GM19035 (cell line): Measurements from ENCODE around the gene GIPC3.
A peak's percentile ranks its signal among the peaks of the same experiment; 100 is the strongest.
"Not testable (repeated sequence)": the region's sequence is repeated elsewhere in the genome, so short reads cannot be mapped to it uniquely, and the experiment has no call there.

Source experiments
- ATAC-seq: cut with Tn5 transposase; IDR thresholded peaks from one replicate; pipeline ENCODE4 v1.9.1; 2021; ENCODE audit not compliant: unreplicated experiment

Gene GIPC3

DNA sequence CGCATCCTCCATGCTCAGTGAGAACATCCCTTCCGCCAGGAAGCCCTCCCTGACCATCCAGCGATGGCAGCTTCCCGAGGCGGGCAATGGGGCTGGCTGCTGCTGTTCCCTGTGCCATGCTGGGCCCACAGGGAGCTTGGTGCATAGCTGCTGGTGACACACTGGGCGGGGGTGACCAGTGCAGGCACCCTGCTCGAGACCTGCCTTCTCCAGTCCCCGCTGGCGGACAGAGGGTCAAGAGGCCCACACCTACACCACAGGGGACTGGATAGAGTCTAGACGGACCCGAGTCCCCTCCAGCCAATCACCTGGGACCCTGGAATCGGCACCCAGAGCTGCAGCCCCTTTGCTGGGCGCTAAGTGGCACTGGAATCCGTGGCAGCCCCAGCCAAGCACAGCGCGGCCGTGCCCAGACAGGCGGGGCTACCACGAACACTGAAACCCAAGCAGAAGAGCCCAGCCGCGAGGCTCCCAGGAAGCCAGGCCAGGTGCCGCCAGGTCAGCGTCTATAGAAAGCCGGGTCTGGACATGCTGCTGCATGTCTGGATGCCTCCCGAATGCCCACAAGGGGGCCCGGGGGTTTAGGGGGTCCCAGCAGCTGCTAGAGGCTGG, 30.4 kb downstream of the GIPC3 start:
- ATAC-seq, result no peak

DNA sequence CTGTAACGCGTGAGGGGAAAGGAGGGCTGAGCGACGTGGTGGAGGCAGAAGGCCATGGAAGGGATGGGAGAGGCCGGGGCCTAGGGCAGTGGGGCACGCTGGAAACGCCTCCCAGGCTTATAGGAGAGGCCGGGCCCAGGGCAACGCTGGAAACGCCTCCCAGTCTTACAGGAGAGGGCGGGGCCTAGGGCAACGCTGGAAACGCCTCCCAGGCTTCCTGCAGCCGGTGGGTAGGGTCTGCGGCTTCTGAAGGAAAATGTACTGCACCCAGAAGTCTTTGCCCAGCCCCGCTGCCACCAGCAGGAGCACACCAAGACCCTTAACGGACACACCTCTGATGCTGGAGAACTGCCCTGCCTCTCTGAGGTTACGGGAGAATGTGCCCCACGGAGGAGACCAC, 32.2 kb downstream of the GIPC3 start:
- ATAC-seq, result no peak

DNA sequence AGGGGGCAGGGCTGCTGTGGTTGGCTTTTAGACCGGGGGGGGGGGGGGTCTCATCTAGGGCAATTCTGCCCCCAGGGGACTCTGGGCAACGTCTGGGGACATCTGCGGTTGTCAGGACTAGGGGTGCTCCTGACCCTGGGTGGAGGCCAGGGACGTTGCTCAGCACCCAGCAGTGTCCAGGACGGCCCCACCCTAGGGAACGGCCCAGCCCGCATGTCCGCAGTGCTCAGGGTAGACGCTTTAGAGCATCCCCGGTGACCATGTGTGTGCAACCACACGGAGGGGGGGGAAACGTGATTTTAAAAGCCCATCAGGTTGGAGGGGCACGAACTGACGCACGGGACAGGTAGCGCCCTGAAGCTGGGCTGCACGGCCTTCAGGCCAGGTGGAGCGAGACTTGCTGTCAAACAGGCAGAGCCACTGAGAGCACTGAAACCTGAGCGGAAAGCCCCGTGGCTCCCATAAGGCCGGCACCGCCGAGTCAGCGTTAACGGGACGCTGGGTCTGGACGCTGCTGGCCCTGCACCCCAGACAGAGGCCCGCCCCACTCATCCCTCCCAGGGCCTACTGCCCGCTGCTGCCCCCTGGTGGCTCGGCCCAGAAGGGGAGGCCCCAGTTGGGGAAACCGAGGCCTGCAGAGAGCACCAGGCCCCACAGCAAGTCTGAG, 33.0 kb downstream of the GIPC3 start:
- peak; percentile 63 for ATAC-seq

DNA sequence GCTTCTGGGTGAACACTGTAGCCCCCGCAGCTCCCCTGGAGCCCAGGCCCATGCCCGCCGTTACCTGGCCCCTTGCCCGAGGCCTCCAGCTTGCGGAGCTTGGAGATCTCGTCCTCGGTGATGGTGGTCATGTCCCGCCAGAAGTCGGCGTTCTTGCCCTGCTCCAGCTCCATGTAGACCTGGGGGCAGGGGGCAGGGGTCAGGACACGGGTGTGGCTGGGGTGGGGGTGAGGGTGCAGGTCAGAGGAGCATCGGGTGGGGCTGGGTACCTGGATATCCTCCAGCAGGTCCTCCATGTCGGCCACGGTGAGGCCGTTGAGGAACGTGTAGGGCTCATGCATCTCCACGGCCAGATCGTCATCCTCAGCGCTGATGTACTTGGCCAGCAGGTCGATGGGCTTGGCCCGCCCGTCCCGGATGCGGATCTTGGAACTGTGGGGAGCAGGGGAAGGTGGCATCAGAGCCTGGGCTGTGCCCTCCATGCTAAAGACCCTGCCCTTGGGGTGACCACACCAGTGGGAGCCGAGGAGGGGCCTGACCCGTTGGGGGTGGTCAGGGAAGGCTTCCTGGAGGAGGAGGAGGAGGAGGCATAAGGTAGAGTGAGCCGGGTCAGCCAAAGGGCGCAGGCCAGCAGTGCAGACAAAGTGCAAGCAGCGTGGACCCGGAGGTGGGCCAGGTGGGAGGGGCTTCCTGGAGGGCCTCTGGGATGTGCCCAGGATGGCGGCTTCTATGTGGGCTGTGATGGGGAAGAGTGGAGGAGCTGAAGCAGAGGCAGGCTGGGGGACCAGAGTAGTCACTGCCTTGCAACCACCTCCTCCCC, 33.7 kb downstream of the GIPC3 start:
- ATAC-seq, result no peak

DNA sequence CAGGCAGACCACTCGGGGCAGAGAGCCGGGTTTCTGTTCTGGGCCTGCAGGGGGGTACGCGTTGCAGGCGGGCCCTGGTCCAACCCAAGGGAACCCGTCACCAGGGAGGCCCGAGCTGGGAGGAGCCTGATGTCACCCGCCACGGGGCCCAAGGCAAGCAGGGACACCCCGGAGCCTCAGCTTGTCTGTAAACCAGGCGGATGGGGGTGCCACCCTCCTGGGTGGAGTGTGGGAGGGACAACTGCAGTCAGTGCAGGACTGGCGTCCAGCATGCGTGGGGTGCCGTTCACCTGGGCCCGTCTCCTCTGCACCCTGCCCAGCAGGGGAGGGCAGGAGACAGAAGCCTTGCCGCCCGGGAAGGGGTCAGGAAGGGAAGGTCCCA, 34.3 kb downstream of the GIPC3 start:
- ATAC-seq, result no peak

DNA sequence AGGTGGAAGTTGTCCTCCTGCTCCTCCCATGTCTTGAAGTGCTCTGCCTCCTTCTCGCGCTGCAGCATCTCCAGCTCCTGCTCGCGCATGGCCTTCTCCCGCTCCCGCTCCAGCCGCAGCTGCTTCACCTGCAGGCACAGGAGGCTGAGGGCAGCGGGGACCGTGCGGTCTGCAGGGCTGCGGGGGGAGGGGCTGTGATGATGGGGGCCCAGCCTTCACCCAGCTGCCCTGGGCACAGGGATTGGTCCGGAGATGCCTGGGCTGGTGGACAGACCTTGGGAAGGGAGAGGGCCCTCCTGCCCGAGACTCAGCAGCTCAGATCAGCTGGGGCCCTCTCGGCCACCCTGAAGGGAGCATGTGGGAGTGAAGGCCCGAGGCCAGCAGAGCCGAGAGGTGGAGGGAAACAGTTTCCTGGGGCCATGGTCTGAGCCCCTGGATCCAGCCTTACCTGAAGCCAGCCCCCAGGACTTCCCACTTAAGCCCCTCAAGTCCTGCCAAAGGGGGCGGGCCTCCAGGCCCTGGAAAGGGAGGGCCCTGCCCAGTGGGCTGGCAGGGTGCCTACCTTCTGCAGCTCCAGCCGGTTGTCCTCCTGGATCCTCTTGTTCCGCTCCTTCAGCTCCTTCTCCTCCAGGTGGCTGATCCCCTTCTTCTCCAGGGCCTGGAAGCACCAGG, 35.0 kb downstream of the GIPC3 start:
- ATAC-seq, result no peak

DNA sequence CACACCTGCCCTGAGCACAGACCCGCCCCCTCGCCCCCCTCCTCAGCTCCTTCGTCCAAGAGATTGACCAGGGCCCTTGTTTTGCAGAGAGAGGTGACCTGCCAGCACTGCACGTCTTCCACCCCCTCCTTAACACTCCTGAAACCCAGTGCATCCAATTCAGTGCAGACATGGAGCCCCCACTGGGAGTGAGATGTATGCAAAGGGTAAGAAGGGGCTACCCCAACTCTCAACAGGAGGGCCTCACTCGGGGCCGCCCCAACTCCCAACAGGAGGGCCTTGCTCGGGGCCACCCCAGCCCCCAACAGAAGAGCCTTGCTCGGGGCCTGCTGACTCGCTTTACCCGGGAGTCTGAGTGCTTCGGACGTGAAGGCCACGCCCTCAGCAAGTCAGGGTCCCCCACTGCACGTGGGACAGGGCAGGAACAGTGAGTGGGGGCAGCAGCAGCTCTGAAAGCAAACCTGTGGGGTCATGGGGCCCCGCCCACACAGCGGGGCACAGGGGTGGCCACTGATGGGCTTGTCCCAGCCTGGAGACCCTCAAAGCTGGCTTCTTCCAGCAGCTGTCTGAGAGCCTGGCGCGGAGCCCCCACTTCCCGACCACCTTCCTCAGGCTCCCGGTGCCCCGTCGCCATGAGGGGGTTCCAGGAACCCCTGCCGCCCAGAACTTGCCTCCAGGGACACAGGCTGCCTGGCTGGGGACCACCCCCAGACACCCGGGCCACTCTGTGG, 35.7 kb downstream of the GIPC3 start:
- no peak for ATAC-seq

DNA sequence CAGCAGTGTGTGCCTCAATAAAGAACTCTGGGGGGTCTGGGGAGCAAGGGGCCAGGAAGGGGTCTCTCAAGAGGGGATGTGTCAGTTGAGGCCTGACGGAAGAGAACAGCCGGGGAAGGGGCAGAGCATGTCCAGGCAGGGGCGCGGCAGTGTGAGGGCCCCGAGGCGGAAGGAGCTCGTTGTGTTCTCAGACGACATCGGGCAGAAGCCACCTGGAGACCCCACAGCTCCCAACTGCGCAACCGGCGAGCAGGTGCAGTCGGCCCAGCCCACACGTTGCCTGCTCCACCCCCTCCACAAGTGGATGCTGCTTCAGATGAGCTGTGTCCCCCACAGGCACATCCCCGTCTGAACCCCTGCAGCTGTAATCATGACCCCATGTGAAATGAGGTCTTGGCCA, 36.4 kb downstream of the GIPC3 start:
- ATAC-seq, result no peak

DNA sequence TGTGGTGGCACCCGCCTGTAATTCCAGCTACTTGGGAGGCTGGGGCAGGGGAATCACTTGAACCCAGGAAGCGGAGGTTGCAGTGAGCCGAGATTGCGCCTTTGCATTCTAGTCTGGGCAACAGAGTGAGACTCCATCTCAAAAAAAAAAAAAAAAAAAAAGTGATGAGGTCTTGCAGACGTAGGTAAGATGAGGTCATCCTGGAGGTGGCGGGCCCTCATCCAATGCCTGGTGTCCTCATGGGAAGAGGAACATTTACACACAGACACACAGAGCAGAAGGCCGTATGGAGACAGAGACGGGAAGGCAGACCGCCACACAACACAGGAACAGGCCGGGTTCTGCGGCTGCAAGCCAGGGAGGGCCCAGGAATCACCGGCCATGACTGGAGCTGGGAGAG, 36.9 kb downstream of the GIPC3 start:
- ATAC-seq, result no peak

DNA sequence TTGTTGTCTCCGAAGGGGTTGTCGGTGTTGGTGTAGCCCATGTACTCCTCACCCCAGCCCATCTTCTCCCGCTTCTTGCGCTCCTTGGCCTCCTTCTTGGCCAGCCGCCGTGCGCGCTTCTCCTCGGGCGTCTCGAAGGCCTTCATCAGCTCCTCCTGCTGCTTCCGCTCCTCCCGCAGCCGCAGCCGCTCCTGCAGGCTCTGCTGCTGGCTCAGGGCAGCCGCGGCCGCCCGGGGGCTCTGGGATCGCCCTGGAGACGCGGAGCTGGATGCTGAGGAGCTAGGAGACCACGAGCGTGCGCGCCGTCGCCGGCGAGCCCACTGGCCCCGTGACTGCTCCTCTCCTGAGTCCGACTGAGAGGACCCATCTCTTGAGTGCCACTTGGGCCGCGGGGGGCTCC, 38.4 kb downstream of the GIPC3 start:
- no peak for ATAC-seq

DNA sequence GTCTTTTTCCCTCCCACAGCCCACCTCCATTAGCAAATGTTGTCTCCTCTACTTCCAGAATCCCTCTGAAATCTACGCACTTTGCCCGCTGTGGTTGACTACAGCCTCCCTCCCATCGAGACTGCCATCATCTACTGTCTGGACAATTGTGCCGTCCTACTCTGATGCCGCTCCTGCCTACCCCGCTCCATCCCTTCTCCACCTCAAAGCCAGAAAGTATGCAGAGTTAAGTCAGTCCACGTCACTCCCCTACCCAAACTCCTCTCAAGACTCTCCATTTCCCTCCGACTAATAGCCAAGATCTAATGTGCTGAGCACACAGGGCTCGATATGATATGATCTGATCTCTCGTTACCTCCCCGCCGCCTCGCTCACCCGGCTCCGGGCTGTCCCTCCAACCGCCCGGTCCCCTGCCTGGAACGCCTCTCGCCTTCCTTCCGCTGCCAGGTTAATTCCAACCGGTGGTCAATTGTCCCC, 40.8 kb downstream of the GIPC3 start:
- ATAC-seq, result peak; percentile 20

DNA sequence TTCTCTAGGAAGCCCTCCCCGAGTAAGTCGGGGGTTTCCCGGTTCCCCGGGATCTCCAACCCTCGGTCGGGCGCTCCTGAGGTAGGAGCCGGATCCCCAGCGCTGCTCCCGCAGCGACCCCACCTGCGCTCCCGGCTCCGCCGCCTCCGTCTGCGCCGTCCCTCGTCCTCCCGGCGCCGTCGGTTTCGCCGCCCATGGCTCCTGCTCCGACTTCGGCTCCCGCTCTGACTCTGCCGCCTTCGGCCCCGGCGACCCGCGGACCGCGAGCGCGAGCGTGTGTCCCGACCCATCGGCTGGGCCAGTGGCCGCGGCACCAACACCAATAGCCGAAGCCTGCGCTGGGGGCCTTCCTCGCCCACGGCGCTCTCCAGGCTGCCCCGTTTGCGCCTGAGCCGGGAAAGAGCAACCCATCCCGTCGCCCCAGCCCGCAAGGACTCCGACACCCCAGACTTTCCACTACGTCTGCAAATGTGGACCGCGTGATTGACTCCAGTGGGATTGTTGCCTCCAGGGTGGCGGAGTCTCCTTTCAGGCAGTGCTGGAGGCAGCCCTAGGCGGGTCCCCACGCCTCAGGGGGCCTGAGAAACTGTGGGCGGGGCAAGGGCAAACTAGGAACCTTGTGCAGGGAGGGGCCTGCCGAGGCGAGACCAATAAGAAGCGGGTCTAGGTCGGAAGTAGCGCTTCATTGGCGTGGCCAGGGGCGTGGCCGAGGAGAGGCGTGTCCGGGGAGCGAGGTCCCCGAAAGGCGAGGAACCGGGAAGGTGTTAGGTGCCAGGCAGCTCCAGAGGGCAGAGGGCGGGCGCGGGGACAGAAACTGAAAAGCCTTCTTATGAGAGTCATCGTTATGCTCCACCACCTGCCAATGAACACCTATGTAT, 41.4 kb downstream of the GIPC3 start, which contains the start of gene CACTIN:
Gene CACTIN, minus strand, starts transcription at position 318 of the 878 bp plus-strand sequence. Its CDS starts 28 bp downstream, at position 290.
- peak; percentile 90 for ATAC-seq

DNA sequence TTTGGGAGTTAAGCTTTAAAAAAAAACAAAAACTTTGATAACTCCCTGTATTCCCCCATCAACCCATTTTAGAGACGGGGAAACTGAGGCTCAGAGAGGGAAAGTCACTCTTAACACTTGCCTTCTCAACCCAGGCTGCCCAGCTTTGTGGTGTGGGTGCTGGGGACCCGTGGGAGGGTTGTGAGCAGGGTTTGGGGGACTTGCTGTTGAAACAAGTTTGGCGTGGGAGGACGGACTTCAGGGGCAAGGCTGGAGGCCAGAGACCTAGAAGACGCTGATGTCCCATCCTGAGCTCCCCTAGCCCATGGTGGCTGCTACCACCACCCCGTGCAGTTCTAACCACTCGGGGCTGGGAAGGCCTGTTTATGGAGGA, 42.1 kb downstream of the GIPC3 start:
- ATAC-seq, result no peak

DNA sequence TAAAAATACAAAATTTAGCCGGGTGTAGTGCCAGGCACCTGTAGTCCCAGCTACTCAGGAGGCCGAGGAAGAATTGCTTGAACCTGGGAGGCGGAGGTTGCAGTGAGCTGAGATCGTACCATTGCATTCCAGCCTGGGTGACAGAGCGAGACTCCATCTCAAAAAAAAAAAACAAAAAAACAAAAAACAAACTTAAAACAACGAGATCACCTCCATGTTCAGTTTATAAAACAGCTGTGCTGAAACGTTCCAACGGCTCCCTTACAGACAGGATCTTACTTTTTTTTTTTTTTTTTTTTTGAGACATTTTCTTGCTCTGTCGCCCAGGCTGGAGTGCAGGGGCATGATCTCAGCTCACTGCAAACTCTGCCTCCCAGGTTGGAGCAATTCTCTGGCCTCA, 43.5 kb downstream of the GIPC3 start:
- ATAC-seq, result not testable (repeated sequence)

DNA sequence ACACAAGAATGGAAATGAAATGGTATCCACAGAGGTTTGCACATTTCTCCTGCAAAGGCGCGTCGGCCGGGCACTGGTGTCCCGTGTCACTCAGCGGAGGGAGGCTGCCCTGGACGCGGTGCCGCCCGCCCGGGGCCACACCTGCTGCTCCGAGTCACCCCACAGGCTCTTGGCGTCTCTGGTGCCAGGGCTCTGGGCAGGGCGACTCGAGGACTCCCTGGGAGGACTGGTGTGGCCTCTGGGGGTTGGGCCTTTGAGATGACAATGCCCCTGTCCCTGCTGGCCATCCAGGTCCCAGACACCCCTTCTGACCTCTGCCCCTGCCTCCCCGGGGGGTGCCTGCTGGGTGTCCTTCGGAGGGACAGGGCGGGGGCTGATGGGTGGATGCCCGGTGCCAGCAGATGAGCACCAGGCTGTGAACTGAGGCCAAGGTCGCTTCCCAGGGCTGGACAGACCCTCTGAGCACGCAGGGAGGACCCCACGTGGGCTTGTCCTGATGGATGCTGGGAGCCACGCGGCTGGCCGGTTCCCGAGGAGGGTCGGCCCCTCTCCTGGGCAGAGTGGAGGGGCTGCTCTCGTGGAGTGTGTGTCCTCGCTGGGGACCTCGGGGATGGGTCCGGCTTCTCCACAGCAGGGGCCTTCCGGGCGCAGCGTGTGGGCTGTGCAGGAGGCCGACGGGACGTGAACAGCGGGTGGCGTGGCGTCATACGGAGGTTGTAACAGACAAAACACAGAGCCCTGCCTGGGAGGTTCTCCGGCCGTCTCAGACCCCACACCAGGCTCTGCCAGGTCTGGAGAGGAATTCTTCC, 46.0 kb downstream of the GIPC3 start:
- no peak for ATAC-seq

DNA sequence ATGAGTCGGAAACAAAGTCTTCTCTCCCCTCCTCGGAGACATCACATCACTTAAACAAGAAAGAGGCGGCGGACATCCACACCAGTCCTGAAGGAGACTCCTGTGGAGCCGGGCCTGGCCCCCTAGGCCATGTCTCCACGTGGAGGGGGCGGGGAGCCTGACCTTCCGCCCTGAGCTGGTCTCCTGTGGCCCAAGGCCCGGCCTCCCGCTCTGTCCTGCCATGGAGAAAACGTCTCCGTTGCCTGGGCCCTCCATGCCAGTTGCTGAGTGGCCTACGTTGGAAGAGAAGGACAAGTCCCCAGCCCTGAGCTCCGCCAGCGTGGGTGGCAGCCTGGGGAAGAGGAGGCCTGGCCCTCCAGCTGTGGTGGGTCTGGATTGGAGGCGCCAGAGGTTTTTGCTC, 46.8 kb downstream of the GIPC3 start:
- ATAC-seq, result no peak

DNA sequence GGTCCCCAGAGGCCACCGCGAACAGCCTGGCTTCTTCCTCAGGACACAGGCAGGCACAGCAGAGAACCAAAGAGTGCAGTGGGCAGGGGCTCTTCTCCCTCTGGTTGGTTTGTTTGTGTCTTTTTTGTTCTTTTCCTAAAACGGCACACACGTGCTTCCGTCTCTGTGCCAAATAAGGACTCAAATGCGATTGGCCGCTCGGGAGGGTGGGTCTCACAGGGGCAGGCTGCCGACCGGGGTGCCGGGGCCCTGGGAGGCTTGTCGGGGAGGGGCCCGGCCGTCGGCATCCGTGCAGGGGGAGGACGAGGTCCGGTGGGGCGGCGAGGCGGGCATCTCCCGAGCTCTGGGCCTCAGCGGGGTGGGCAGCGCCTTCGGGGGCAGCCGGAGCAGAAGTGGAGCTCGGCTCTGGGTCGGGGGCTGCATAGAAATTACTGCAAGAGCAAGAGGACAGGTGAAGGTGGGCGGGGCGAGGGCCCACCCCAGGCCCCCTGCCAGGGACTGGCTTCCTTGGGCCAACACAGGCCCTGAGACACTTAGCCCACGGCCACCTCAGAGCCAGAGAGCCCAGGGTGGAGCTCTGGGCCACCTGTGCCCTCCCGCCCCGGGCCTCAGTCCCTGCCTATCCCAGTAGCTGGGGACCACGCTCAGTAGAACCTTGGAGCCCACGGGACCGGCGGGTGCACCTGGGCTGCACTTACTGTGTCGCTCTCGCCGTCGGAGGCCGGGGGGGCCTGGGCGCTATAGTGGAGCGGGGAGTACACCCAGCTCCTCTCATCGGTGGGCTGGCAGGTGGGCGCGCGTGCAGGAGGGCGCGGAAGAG, 47.7 kb downstream of the GIPC3 start:
- no peak for ATAC-seq

DNA sequence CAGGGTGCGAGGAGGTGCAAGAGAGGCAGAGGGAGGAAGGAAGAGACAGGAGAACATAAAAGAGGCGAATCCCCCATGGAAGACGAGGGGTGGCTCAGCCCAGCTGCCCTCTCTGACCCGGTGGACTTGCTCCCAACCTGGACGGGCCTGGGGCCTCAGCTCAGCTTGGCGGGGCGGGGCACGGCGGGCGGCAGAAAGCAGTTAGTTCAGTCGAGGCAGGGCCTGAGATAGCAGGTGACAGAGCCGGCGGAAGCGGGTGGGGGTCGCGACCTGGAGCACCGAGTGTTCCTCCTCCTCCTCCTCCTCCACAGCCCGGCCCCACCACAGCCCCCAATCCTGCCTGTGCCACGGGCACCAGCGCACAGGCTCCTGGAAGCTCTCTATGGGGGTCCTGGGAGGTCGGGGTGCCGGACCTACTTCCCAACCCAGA, 48.3 kb downstream of the GIPC3 start:
- ATAC-seq, result no peak
